OCI-LY3 (cell line): ENCODE data around the gene DOCK11.

Experiments used
- H2AFZ ChIP-seq: fragments of 200-600, 300-600 bp; shearing (Covaris generic); 2 replicates; pipeline ENCODE4 v1.6.0; 2014; ENCODE audit warnings: antibody characterized with exemption, low read depth, low read length
- H3K27ac ChIP-seq: fragments of 200-600, 300-600 bp; sonication (generic); 2 replicates; pipeline ENCODE4 v1.5.1; 2014; ENCODE audit warnings: mild to moderate bottlenecking, low read length, moderate library complexity, mixed read lengths
- H3K27me3 ChIP-seq: fragments of 200-600, 300-600 bp; sonication (generic); 2 replicates; pipeline ENCODE4 v1.6.1; 2014; ENCODE audit warnings: low read depth, low read length, mixed read lengths
- H3K36me3 ChIP-seq: fragments of 200-600, 300-600 bp; sonication (generic); replicated peaks from 2 replicates; pipeline ENCODE3; 2014; ENCODE audit warnings: low read depth, low read length, mixed read lengths
- H3K4me1 ChIP-seq: fragments of 300-600, 200-600 bp; sonication (generic); 2 replicates; pipeline ENCODE4 v1.6.1; 2014; ENCODE audit warnings: low read length, mixed read lengths
- H3K4me2 ChIP-seq: fragments of 200-600, 300-600 bp; sonication (generic); 2 replicates; pipeline ENCODE4 v1.6.1; 2014; ENCODE audit warnings: low read length, mixed read lengths
- H3K4me3 ChIP-seq: fragments of 300-600, 200-600 bp; sonication (generic); 2 replicates; pipeline ENCODE4 v1.5.1; 2014; ENCODE audit warnings: antibody characterized with exemption, mild to moderate bottlenecking, low read length, moderate library complexity
- H3K79me2 ChIP-seq: fragments of 300-600, 200-600 bp; shearing (Covaris generic); 2 replicates; pipeline ENCODE4 v1.6.1; 2014; ENCODE audit warnings: mild to moderate bottlenecking, low read length, mixed read lengths
- H3K9ac ChIP-seq: fragments of 300-600, 200-600 bp; shearing (Covaris generic); 2 replicates; pipeline ENCODE4 v1.6.0; 2014; ENCODE audit warnings: mild to moderate bottlenecking, low read length, moderate library complexity
- H3K9me3 ChIP-seq: fragments of 200-600, 300-600 bp; shearing (Covaris generic); 2 replicates; pipeline ENCODE4 v1.6.1; 2014; ENCODE audit warnings: low read length, mixed read lengths; ENCODE audit not compliant: insufficient read depth
- H4K20me1 ChIP-seq: fragments of 200-600, 300-600 bp; sonication (generic); 2 replicates; pipeline ENCODE4 v1.6.1; 2016; ENCODE audit warnings: low read length, mixed read lengths; ENCODE audit not compliant: insufficient read depth
- CTCF ChIP-seq: fragments of 200-600, 300-600 bp; sonication (generic); IDR thresholded peaks from 2 replicates; pipeline ENCODE4 v1.5.1; 2014; ENCODE audit warnings: antibody characterized with exemption, low read length, low read depth
- EZH2phosphoT487 ChIP-seq: fragments of 200-600 bp; shearing (Covaris generic); IDR thresholded peaks from 2 replicates; pipeline ENCODE4 v1.6.1; 2018; ENCODE audit warnings: antibody characterized with exemption, mixed run types, low read depth

Gene DOCK11

GRCh38 chrX:118536687-118537461, 41.3 kb downstream of the DOCK11 start:
- peak overlapping the region; percentile 51 for H3K9ac ChIP-seq
- H3K9me3 ChIP-seq, result no peaks in the 10 kb centered on the region
- no peaks in the 10 kb centered on the region for H3K36me3 ChIP-seq
- H3K79me2 ChIP-seq, result peaks cover 13% of the 10 kb centered on the region
- peak overlapping the region; percentile 90 for H3K4me2 ChIP-seq
- peak overlapping the region; percentile 62 for H3K4me3 ChIP-seq
- peak overlapping the region; percentile 84 for H3K27ac ChIP-seq
- no peaks in the 10 kb centered on the region for H3K27me3 ChIP-seq
- H3K4me1 ChIP-seq, result peaks cover 31% of the 10 kb centered on the region
- no peaks in the 10 kb centered on the region for H4K20me1 ChIP-seq
- H2AFZ ChIP-seq, result peak overlapping the region; percentile 31; the same call in 1 of the 2 replicates
- no peak for TF ChIP-seq EZH2phosphoT487
- TF ChIP-seq CTCF, result peak; percentile 53

- Histone ChIP-seq H4K20me1 (no peaks in the 10 kb centered on the region), H3K4me2 (no peak overlapping the region)
Observed at GRCh38 chrX:118538386-118538785, 42.8 kb downstream of the DOCK11 start.

GRCh38 chrX:118540342-118540741, 44.7 kb downstream of the DOCK11 start:
- no peaks in the 10 kb centered on the region for H3K27me3 ChIP-seq
- no peaks in the 10 kb centered on the region for H3K9me3 ChIP-seq
- TF ChIP-seq EZH2phosphoT487, result no peak
- TF ChIP-seq CTCF, result no peak
- peaks cover 29% of the 10 kb centered on the region for H3K4me1 ChIP-seq
- H3K79me2 ChIP-seq, result peaks cover 8% of the 10 kb centered on the region
- no peak overlapping the region for H3K9ac ChIP-seq
- H4K20me1 ChIP-seq, result no peaks in the 10 kb centered on the region
- H3K27ac ChIP-seq, result no peak overlapping the region
- H3K4me3 ChIP-seq, result no peak overlapping the region
- no peaks in the 10 kb centered on the region for H3K36me3 ChIP-seq
- H2AFZ ChIP-seq, result no peak overlapping the region
- H3K4me2 ChIP-seq, result no peak overlapping the region

More at GRCh38 chrX:118538386-118538785, 42.8 kb downstream of the DOCK11 start:
- Histone ChIP-seq H3K36me3 (no peaks in the 10 kb centered on the region), H3K9me3 (no peaks in the 10 kb centered on the region), H3K79me2 (peaks cover 13% of the 10 kb centered on the region), H3K4me3 (no peak overlapping the region), H3K9ac (no peak overlapping the region), H2AFZ (no peak overlapping the region), H3K27me3 (no peaks in the 10 kb centered on the region), H3K4me1 (peaks cover 30% of the 10 kb centered on the region), H3K27ac (no peak overlapping the region)
- TF ChIP-seq CTCF (no peak), EZH2phosphoT487 (no peak)

- Histone ChIP-seq H3K79me2 (peaks cover 6% of the 10 kb centered on the region; the same call in 1 of the 2 replicates), H2AFZ (no peak overlapping the region), H3K36me3 (no peaks in the 10 kb centered on the region), H4K20me1 (no peaks in the 10 kb centered on the region), H3K9ac (no peak overlapping the region), H3K27ac (no peak overlapping the region), H3K4me1 (peaks cover 17% of the 10 kb centered on the region), H3K9me3 (no peaks in the 10 kb centered on the region), H3K4me2 (no peak overlapping the region), H3K27me3 (no peaks in the 10 kb centered on the region), H3K4me3 (no peak overlapping the region)
- TF ChIP-seq CTCF, result no peak
- TF ChIP-seq EZH2phosphoT487, result no peak
Observed at GRCh38 chrX:118541482-118541881, 45.9 kb downstream of the DOCK11 start.
